HepG2 (cell line): ENCODE results near the gene LIMS2. TPM values are rescaled to one million over a fixed set of nuclear protein-coding genes. Genes with fewer than 3 reads are reported as not detected.

ENCODE experiments used
- FOSL2 ChIP-seq: sonication (generic); formaldehyde crosslinking; IDR thresholded peaks from 2 replicates; pipeline ENCODE4 v1.4.0; 2020; ENCODE audit warnings: missing genetic modification reagents
- HNF1B ChIP-seq: sonication (generic); formaldehyde crosslinking; IDR thresholded peaks from 2 replicates; pipeline ENCODE4 v1.5.1; 2020; ENCODE audit warnings: mild to moderate bottlenecking, moderate library complexity, missing genetic modification reagents
- MEIS1 ChIP-seq: sonication (generic); formaldehyde crosslinking; IDR thresholded peaks from 2 replicates; pipeline ENCODE4 v1.9.0; 2021; ENCODE audit warnings: mild to moderate bottlenecking, missing genetic modification reagents, moderate library complexity, borderline replicate concordance
- NCOA1 ChIP-seq: sonication (generic); formaldehyde crosslinking; IDR thresholded peaks from 2 replicates; pipeline ENCODE4 v1.9.0; 2021; ENCODE audit warnings: missing genetic modification reagents
- REPIN1 ChIP-seq: sonication (generic); formaldehyde crosslinking; IDR thresholded peaks from 2 replicates; pipeline ENCODE4 v1.8.0; 2022; ENCODE audit warnings: missing genetic modification reagents, low read depth, mild to moderate bottlenecking, borderline replicate concordance
- TP53 ChIP-seq: sonication (generic); formaldehyde crosslinking; conservative IDR thresholded peaks from 2 replicates; pipeline ENCODE4 v1.4.0; 2020; ENCODE audit warnings: missing genetic modification reagents
- ZIK1 ChIP-seq: sonication (generic); formaldehyde crosslinking; IDR thresholded peaks from 2 replicates; pipeline ENCODE4 v1.5.0; 2020; ENCODE audit warnings: mild to moderate bottlenecking, low read depth, missing genetic modification reagents, borderline replicate concordance
- ZNF207 ChIP-seq: fragments of 450-650 bp; IDR thresholded peaks from 2 replicates; pipeline ENCODE4 v1.6.1; 2016; ENCODE audit warnings: antibody characterized with exemption, borderline replicate concordance
- ZNF264 ChIP-seq: sonication (generic); formaldehyde crosslinking; IDR thresholded peaks from 2 replicates; pipeline ENCODE4 v1.4.0; 2020; ENCODE audit warnings: missing genetic modification reagents
- ZNF605 ChIP-seq: sonication (generic); formaldehyde crosslinking; IDR thresholded peaks from 2 replicates; pipeline ENCODE4 v1.8.0; 2022; ENCODE audit warnings: mild to moderate bottlenecking, missing genetic modification reagents
- polyA plus RNA-seq, 8 experiments: library from polyadenylated mRNA; depleted of rRNA in 3 of 8; stranded (reverse) in 7 of 8; unstranded in 1 of 8; fragments of >200 nt; fragmentation: Illumina TruSeq in 4 of 8; extraction: Trizol in 4 of 8; gene quantifications; 2 replicates each; pipeline versions ENCODE4 v1.2.1 to v1.2.3, GENCODE V29; 2011 to 2016; ENCODE audit warnings: low read depth in 4 of 8, missing spikeins in 1 of 8, mixed read lengths in 1 of 8; ENCODE audit not compliant: insufficient read depth in 1 of 8
- total RNA-seq, 5 experiments: library from RNA; depleted of rRNA; stranded (reverse); fragments of >200 nt; fragmentation: Illumina TruSeq; extraction: Trizol; gene quantifications; 2 replicates each; pipeline ENCODE4 v1.2.3, GENCODE V29; 2016; ENCODE audit warnings: low read depth in 1 of 5
- TF ChIP-seq, protein P1 (sequence below): sonication (generic); formaldehyde crosslinking; IDR thresholded peaks from 2 replicates; pipeline ENCODE4 v1.8.0; 2022; ENCODE audit warnings: mild to moderate bottlenecking, missing genetic modification reagents; ENCODE audit not compliant: insufficient replicate concordance
- TF ChIP-seq, protein P2 (sequence below): sonication (generic); formaldehyde crosslinking; IDR thresholded peaks from 2 replicates; pipeline ENCODE4 v1.5.0; 2020; ENCODE audit warnings: mild to moderate bottlenecking, missing genetic modification reagents, moderate library complexity
- TF ChIP-seq, protein P3 (sequence below): sonication (generic); formaldehyde crosslinking; IDR thresholded peaks from 2 replicates; pipeline ENCODE4 v1.5.0; 2020; ENCODE audit warnings: mild to moderate bottlenecking, missing genetic modification reagents, borderline replicate concordance
- TF ChIP-seq, protein P4 (sequence below): sonication (generic); formaldehyde crosslinking; IDR thresholded peaks from 2 replicates; pipeline ENCODE4 v1.4.0; 2020; ENCODE audit warnings: missing genetic modification reagents, borderline replicate concordance

The LIMS2 gene
- total and polyA plus RNA-seq, 2 of the 13 experiments (the other 11 are each of a cell fraction or from before 2014, with no cell fraction given), result 1.0 to 1.9 TPM

DNA sequence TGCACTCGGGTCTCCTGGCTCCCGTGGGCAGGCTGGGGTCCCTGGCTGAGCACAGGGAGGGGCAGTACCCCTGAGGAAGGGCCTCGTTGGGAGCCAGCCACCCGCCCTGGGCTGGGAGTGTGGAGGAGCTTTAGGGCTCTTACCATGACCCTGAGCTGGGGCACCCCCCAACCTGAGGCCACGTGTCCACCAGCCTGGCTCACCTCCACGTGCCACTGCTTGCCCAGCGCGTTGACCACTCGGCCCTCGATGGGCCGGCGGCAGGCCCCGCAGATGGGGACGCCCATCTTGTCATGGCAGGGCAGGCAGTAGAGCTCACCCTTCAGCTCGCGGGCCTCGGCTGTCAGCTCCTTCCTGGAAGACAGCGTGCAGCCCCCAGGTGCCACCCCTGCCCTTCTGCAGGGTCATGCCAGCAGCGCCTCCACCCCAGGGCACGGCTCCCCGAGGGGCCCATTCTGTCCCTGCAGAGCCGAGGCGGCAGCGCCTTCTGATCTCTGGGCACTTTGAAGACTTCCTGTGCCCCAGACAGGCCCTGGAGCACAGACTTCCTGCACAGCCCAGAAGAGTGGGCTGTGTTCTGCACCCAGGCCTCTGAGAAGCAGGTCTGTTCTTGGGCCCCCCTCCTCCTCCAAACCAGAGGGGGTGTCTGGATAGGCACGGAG, 33.4 kb downstream of the LIMS2 start (continued):
- TF ChIP-seq ZNF207, result no peak
- no peak for TF ChIP-seq ZNF605
- TF ChIP-seq ZIK1 (CRISPR knock-in tag), result no peak
- TF ChIP-seq, protein P1, sequence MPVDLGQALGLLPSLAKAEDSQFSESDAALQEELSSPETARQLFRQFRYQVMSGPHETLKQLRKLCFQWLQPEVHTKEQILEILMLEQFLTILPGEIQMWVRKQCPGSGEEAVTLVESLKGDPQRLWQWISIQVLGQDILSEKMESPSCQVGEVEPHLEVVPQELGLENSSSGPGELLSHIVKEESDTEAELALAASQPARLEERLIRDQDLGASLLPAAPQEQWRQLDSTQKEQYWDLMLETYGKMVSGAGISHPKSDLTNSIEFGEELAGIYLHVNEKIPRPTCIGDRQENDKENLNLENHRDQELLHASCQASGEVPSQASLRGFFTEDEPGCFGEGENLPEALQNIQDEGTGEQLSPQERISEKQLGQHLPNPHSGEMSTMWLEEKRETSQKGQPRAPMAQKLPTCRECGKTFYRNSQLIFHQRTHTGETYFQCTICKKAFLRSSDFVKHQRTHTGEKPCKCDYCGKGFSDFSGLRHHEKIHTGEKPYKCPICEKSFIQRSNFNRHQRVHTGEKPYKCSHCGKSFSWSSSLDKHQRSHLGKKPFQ (CRISPR knock-in tag), result no peak
- TF ChIP-seq REPIN1 (CRISPR knock-in tag), result no peak
- TF ChIP-seq, protein P2, sequence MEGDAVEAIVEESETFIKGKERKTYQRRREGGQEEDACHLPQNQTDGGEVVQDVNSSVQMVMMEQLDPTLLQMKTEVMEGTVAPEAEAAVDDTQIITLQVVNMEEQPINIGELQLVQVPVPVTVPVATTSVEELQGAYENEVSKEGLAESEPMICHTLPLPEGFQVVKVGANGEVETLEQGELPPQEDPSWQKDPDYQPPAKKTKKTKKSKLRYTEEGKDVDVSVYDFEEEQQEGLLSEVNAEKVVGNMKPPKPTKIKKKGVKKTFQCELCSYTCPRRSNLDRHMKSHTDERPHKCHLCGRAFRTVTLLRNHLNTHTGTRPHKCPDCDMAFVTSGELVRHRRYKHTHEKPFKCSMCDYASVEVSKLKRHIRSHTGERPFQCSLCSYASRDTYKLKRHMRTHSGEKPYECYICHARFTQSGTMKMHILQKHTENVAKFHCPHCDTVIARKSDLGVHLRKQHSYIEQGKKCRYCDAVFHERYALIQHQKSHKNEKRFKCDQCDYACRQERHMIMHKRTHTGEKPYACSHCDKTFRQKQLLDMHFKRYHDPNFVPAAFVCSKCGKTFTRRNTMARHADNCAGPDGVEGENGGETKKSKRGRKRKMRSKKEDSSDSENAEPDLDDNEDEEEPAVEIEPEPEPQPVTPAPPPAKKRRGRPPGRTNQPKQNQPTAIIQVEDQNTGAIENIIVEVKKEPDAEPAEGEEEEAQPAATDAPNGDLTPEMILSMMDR (CRISPR knock-in tag), result no peak
- TF ChIP-seq TP53 (CRISPR knock-in tag), result no peak
- TF ChIP-seq MEIS1 (CRISPR knock-in tag), result no peak
- no peak for TF ChIP-seq HNF1B (CRISPR knock-in tag)
- TF ChIP-seq, protein P3, sequence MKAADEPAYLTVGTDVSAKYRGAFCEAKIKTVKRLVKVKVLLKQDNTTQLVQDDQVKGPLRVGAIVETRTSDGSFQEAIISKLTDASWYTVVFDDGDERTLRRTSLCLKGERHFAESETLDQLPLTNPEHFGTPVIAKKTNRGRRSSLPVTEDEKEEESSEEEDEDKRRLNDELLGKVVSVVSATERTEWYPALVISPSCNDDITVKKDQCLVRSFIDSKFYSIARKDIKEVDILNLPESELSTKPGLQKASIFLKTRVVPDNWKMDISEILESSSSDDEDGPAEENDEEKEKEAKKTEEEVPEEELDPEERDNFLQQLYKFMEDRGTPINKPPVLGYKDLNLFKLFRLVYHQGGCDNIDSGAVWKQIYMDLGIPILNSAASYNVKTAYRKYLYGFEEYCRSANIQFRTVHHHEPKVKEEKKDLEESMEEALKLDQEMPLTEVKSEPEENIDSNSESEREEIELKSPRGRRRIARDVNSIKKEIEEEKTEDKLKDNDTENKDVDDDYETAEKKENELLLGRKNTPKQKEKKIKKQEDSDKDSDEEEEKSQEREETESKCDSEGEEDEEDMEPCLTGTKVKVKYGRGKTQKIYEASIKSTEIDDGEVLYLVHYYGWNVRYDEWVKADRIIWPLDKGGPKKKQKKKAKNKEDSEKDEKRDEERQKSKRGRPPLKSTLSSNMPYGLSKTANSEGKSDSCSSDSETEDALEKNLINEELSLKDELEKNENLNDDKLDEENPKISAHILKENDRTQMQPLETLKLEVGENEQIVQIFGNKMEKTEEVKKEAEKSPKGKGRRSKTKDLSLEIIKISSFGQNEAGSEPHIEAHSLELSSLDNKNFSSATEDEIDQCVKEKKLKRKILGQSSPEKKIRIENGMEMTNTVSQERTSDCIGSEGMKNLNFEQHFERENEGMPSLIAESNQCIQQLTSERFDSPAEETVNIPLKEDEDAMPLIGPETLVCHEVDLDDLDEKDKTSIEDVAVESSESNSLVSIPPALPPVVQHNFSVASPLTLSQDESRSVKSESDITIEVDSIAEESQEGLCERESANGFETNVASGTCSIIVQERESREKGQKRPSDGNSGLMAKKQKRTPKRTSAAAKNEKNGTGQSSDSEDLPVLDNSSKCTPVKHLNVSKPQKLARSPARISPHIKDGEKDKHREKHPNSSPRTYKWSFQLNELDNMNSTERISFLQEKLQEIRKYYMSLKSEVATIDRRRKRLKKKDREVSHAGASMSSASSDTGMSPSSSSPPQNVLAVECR, result no peak
- TF ChIP-seq NCOA1, result no peak
- no peak for TF ChIP-seq ZNF264 (CRISPR knock-in tag)
- TF ChIP-seq, protein P4, sequence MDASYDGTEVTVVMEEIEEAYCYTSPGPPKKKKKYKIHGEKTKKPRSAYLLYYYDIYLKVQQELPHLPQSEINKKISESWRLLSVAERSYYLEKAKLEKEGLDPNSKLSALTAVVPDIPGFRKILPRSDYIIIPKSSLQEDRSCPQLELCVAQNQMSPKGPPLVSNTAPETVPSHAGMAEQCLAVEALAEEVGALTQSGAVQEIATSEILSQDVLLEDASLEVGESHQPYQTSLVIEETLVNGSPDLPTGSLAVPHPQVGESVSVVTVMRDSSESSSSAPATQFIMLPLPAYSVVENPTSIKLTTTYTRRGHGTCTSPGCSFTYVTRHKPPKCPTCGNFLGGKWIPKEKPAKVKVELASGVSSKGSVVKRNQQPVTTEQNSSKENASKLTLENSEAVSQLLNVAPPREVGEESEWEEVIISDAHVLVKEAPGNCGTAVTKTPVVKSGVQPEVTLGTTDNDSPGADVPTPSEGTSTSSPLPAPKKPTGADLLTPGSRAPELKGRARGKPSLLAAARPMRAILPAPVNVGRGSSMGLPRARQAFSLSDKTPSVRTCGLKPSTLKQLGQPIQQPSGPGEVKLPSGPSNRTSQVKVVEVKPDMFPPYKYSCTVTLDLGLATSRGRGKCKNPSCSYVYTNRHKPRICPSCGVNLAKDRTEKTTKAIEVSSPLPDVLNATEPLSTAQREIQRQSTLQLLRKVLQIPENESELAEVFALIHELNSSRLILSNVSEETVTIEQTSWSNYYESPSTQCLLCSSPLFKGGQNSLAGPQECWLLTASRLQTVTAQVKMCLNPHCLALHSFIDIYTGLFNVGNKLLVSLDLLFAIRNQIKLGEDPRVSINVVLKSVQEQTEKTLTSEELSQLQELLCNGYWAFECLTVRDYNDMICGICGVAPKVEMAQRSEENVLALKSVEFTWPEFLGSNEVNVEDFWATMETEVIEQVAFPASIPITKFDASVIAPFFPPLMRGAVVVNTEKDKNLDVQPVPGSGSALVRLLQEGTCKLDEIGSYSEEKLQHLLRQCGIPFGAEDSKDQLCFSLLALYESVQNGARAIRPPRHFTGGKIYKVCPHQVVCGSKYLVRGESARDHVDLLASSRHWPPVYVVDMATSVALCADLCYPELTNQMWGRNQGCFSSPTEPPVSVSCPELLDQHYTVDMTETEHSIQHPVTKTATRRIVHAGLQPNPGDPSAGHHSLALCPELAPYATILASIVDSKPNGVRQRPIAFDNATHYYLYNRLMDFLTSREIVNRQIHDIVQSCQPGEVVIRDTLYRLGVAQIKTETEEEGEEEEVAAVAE (CRISPR knock-in tag), result no peak
- TF ChIP-seq FOSL2 (CRISPR knock-in tag), result no peak
